ENCODE data around the gene STK24.

DNA sequence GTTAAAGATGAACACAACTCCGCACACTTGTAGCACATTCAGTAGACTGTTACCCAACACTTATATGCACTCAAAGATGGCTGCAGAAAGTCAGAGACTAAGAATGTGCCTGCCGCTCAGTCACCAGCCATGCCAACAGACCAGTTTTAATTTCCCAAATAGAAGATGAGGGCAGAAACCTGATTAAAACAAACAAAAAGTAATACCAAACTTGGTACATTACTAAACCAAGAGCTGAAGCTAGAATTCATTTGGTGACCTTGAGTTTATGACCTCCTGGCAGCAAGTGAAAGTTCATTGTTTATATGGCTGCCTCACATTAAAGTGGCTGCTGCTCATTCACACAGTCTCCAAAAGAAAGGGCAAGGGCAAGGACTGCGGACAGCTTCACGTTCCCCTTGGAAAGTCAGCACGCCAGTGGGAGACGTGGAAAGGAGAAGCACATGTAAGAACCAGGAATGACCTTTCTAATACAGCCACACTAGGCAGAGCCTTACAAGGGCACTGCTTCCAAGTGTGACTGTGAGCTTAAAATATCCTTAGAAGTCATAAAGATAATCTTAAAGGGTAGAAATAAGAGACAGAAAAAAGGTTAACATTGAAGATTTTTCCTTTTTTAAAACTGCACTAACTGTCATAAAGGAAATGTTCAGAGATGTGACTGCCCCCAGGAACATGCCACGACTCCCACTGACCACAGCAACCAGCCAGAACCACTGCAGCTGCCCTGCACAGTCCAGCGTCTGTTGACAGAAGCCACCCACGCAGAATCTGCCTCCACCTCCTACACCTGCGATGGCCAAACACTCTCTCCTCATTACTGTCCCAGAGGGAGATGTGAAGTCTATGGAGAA lies 73.5 kb downstream of the STK24 start:
- TF ChIP-seq, protein P1, sequence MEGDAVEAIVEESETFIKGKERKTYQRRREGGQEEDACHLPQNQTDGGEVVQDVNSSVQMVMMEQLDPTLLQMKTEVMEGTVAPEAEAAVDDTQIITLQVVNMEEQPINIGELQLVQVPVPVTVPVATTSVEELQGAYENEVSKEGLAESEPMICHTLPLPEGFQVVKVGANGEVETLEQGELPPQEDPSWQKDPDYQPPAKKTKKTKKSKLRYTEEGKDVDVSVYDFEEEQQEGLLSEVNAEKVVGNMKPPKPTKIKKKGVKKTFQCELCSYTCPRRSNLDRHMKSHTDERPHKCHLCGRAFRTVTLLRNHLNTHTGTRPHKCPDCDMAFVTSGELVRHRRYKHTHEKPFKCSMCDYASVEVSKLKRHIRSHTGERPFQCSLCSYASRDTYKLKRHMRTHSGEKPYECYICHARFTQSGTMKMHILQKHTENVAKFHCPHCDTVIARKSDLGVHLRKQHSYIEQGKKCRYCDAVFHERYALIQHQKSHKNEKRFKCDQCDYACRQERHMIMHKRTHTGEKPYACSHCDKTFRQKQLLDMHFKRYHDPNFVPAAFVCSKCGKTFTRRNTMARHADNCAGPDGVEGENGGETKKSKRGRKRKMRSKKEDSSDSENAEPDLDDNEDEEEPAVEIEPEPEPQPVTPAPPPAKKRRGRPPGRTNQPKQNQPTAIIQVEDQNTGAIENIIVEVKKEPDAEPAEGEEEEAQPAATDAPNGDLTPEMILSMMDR (IDR thresholded peaks at IDR 0.05) = no peak
- TF ChIP-seq POLR2A (IDR thresholded peaks at IDR 0.05) = no peak
